ENCODE results near the gene UBL3.
A peak's percentile ranks its signal among the peaks of the same experiment; 100 is the strongest.

Gene UBL3

GRCh38 chr13:29808264-29808663, 42.2 kb downstream of the UBL3 start:
- peak in 1 of 2 donors; percentile 15 for ATAC-seq

GRCh38 chr13:29805994-29806979, 44.1 kb downstream of the UBL3 start:
- ATAC-seq = peak; percentile 84 to 89

GRCh38 chr13:29803221-29803620, 47.2 kb downstream of the UBL3 start:
- ATAC-seq = no peak

GRCh38 chr13:29802621-29803020, 47.8 kb downstream of the UBL3 start:
- no peak for ATAC-seq

GRCh38 chr13:29801737-29802305, 48.6 kb downstream of the UBL3 start:
- no peak for ATAC-seq

- ATAC-seq = no peak
These were observed 49.3 kb downstream of the UBL3 start for GRCh38 chr13:29801102-29801501.

GRCh38 chr13:29800687-29801086, 49.7 kb downstream of the UBL3 start:
- no peak for ATAC-seq

GRCh38 chr13:29799041-29799440, 51.4 kb downstream of the UBL3 start:
- ATAC-seq = no peak

GRCh38 chr13:29791997-29792780, 58.2 kb downstream of the UBL3 start:
- ATAC-seq = peak in 1 of 2 donors; percentile 44

- peak; percentile 66 to 70 for ATAC-seq
These were observed 58.9 kb downstream of the UBL3 start for GRCh38 chr13:29791508-29791907.

- ATAC-seq = no peak
These were observed 63.7 kb downstream of the UBL3 start for GRCh38 chr13:29786698-29787097.

GRCh38 chr13:29785978-29786377, 64.4 kb downstream of the UBL3 start:
- no peak for ATAC-seq

GRCh38 chr13:29782798-29783197, 67.6 kb downstream of the UBL3 start:
- peak; percentile 97 to 99 for ATAC-seq

GRCh38 chr13:29774830-29775229, 75.6 kb downstream of the UBL3 start:
- peak; percentile 73 to 80 for ATAC-seq

- peak in 1 of 2 donors; percentile 51 for ATAC-seq
These were observed 79.2 kb downstream of the UBL3 start for GRCh38 chr13:29771247-29771646.

- no peak for ATAC-seq
These were observed 83.4 kb downstream of the UBL3 start for GRCh38 chr13:29767006-29767405.

- ATAC-seq = no peak
These were observed 86.8 kb downstream of the UBL3 start for GRCh38 chr13:29763436-29764180.

- no peak for ATAC-seq
These were observed 88.6 kb downstream of the UBL3 start for GRCh38 chr13:29761815-29762214.

- ATAC-seq = no peak
These were observed 89.3 kb downstream of the UBL3 start for GRCh38 chr13:29761160-29761559.

GRCh38 chr13:29760544-29760943, 89.9 kb downstream of the UBL3 start:
- no peak for ATAC-seq

GRCh38 chr13:29758531-29759114, 91.8 kb downstream of the UBL3 start:
- peak; percentile 93 to 95 for ATAC-seq

- no peak for ATAC-seq
These were observed 93.9 kb downstream of the UBL3 start for GRCh38 chr13:29756506-29756905.

Measured in activated CD4-positive, CD25-positive, alpha-beta regulatory T cell treated with anti-CD3 and anti-CD28 coated beads, Interleukin-2, amount 50 U/mL, for 24 hours (primary cell).